DOHH2 (cell line): ENCODE results near the gene NOX5.
A peak's percentile ranks its signal among the peaks of the same experiment; 100 is the strongest.

Experiments
- H3F3A ChIP-seq: fragments of 200-600 bp; sonication (generic), shearing (Covaris generic); 2 replicates; pipeline ENCODE4 v1.6.0; 2016; ENCODE audit warnings: antibody characterized with exemption, mild to moderate bottlenecking; ENCODE audit not compliant: control insufficient read depth, insufficient read depth
- H3K27ac ChIP-seq: fragments of 200-600 bp; sonication (generic); 2 replicates; pipeline ENCODE4 v1.5.1; 2014; ENCODE audit warnings: low read depth, mild to moderate bottlenecking, low read length, moderate library complexity
- H3K27me3 ChIP-seq: fragments of 200-600 bp; sonication (generic); 2 replicates; pipeline ENCODE4 v1.6.1; 2014; ENCODE audit warnings: mild to moderate bottlenecking, low read length, mixed read lengths; ENCODE audit not compliant: control insufficient read depth
- H3K36me3 ChIP-seq: fragments of 200-600 bp; sonication (generic); 2 replicates; pipeline ENCODE4 v1.6.1; 2014; ENCODE audit warnings: mild to moderate bottlenecking, low read length, moderate library complexity, mixed read lengths; ENCODE audit not compliant: control insufficient read depth
- H3K4me1 ChIP-seq: fragments of 200-600 bp; sonication (generic); 2 replicates; pipeline ENCODE4 v1.6.1; 2014; ENCODE audit warnings: mild to moderate bottlenecking, low read length, mixed read lengths; ENCODE audit not compliant: control insufficient read depth
- H3K4me2 ChIP-seq: fragments of 200-600 bp; sonication (generic); 2 replicates; pipeline ENCODE4 v1.6.0; 2014; ENCODE audit warnings: mild to moderate bottlenecking, low read length, moderate library complexity
- H3K4me3 ChIP-seq: fragments of 200-600 bp; sonication (generic); 2 replicates; pipeline ENCODE4 v1.5.1; 2014; ENCODE audit warnings: mild to moderate bottlenecking, low read length, mixed read lengths
- H3K79me2 ChIP-seq: fragments of 200-600 bp; sonication (generic); 2 replicates; pipeline ENCODE4 v1.6.1; 2014; ENCODE audit warnings: mild to moderate bottlenecking, low read length, mixed read lengths; ENCODE audit not compliant: control insufficient read depth
- H3K9me2 ChIP-seq: fragments of 200-600 bp; sonication (generic); replicated peaks from 2 replicates; pipeline ENCODE4 v1.6.1; 2014; ENCODE audit warnings: mild to moderate bottlenecking, low read length, mixed read lengths; ENCODE audit not compliant: control insufficient read depth
- H3K9me3 ChIP-seq: fragments of 200-600 bp; sonication (generic); 2 replicates; pipeline ENCODE4 v1.6.1; 2014; ENCODE audit warnings: antibody characterized with exemption, low read length, mixed read lengths; ENCODE audit not compliant: control insufficient read depth, insufficient read depth
- H4K20me1 ChIP-seq: fragments of 200-600 bp; sonication (generic); 2 replicates; pipeline ENCODE4 v1.6.0; 2014; ENCODE audit warnings: low read depth, mild to moderate bottlenecking, antibody characterized with exemption, low read length, moderate library complexity; ENCODE audit not compliant: control insufficient read depth, insufficient read depth
- EZH2phosphoT487 ChIP-seq: fragments of 200-600 bp; sonication (generic); IDR thresholded peaks from 2 replicates; pipeline ENCODE4 v1.6.1; 2017; ENCODE audit warnings: borderline replicate concordance, mild to moderate bottlenecking, antibody characterized with exemption, low read length, moderate library complexity, mixed read lengths
- TF ChIP-seq, protein P1 (sequence below): fragments of 200-600 bp; sonication (generic); IDR thresholded peaks from one replicate; pipeline ENCODE4 v1.5.1; 2014; ENCODE audit warnings: antibody characterized with exemption, mild to moderate bottlenecking, low read depth, low read length; ENCODE audit not compliant: poor library complexity, severe bottlenecking

Gene NOX5

DNA sequence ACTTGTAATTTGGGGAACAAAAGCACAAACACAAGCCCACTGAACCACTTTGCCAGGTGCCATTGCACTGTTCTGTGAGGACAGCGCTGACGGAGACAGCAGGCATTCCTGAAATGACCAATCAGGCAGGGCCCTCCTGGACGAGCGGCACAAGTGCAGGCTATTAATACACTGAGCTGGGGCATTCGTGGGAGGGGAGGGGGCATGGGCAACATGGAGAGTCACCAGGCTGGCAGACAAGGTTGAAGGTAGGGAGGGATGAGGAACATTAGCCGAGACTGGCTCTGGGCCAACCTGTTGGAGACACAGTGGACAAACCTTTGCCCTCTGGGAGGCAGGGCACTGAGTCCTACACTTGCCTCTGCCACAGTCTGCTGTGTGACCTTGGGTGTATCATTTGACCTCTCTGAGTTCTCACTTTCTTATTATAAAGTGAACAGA lies 45.6 kb downstream of the NOX5 start:
- no peak overlapping the region for H3K4me2 ChIP-seq

DNA sequence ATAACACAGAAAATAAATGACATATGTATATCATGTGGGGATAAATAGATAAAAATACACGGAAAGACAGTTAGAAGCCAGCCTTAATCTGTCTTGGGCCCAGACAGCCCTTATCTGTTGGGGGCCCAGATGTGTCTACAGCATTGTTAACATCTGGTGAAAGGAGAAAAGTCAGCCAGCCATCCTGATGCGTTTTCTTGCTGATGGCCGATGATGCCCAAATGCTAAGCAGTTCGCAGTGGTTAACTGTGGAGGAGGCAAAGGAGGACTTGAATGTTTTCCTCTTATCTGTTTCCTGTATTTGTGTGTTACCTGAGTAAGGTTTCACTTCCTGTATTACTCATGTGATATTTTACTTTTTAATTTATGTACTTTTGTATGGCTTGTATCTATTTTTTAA lies 46.2 kb downstream of the NOX5 start:
- no peaks in the 10 kb centered on the region for H3K9me3 ChIP-seq
- H3K79me2 ChIP-seq = no peaks in the 10 kb centered on the region
- H3K9me2 ChIP-seq = no peaks in the 10 kb centered on the region
- H3K27ac ChIP-seq = no peak overlapping the region
- H3F3A ChIP-seq = no peaks in the 10 kb centered on the region
- H3K27me3 ChIP-seq = no peaks in the 10 kb centered on the region
- no peaks in the 10 kb centered on the region for H3K36me3 ChIP-seq
- H3K4me2 ChIP-seq = peak overlapping the region; percentile 35; the same call in 1 of the 2 replicates
- peaks cover 3% of the 10 kb centered on the region; the same call in 1 of the 2 replicates for H4K20me1 ChIP-seq
- no peak for TF ChIP-seq EZH2phosphoT487
- TF ChIP-seq, protein P1, sequence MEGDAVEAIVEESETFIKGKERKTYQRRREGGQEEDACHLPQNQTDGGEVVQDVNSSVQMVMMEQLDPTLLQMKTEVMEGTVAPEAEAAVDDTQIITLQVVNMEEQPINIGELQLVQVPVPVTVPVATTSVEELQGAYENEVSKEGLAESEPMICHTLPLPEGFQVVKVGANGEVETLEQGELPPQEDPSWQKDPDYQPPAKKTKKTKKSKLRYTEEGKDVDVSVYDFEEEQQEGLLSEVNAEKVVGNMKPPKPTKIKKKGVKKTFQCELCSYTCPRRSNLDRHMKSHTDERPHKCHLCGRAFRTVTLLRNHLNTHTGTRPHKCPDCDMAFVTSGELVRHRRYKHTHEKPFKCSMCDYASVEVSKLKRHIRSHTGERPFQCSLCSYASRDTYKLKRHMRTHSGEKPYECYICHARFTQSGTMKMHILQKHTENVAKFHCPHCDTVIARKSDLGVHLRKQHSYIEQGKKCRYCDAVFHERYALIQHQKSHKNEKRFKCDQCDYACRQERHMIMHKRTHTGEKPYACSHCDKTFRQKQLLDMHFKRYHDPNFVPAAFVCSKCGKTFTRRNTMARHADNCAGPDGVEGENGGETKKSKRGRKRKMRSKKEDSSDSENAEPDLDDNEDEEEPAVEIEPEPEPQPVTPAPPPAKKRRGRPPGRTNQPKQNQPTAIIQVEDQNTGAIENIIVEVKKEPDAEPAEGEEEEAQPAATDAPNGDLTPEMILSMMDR = no peak
- H3K4me3 ChIP-seq = no peak overlapping the region
- H3K4me1 ChIP-seq = peaks cover 21% of the 10 kb centered on the region

More for the DNA sequence above, 45.6 kb downstream of the NOX5 start:
- H3K27me3 ChIP-seq = no peaks in the 10 kb centered on the region
- H3K4me3 ChIP-seq = no peak overlapping the region
- H3K36me3 ChIP-seq = no peaks in the 10 kb centered on the region
- H4K20me1 ChIP-seq = peaks cover 3% of the 10 kb centered on the region; the same call in 1 of the 2 replicates
- H3K79me2 ChIP-seq = no peaks in the 10 kb centered on the region
- H3K27ac ChIP-seq = no peak overlapping the region
- TF ChIP-seq, protein P1 = no peak
- no peak for TF ChIP-seq EZH2phosphoT487
- no peaks in the 10 kb centered on the region for H3F3A ChIP-seq
- peaks cover 21% of the 10 kb centered on the region for H3K4me1 ChIP-seq
- H3K9me2 ChIP-seq = no peaks in the 10 kb centered on the region
- no peaks in the 10 kb centered on the region for H3K9me3 ChIP-seq

DNA sequence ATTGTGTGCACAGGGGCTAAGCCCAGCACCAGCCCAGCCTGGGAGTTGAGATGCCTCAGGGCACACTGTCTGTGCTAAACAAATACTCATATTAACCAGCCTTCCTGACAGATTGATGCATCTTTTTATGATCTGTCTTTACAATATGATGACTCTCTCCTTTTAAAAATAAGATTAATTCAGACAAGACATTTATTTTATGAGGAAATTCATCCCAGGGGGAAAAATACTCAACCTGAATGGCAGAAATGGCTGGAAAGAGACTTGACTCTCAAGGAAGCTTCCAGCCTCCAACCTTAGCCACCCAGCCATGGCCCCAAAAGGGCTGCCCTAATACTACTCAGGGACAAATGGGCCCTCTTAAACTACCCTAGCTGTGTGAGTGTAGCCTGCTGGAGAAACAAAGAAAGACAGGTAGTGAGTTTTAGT lies 46.9 kb downstream of the NOX5 start:
- TF ChIP-seq, protein P1 = no peak
- no peak for TF ChIP-seq EZH2phosphoT487

DNA sequence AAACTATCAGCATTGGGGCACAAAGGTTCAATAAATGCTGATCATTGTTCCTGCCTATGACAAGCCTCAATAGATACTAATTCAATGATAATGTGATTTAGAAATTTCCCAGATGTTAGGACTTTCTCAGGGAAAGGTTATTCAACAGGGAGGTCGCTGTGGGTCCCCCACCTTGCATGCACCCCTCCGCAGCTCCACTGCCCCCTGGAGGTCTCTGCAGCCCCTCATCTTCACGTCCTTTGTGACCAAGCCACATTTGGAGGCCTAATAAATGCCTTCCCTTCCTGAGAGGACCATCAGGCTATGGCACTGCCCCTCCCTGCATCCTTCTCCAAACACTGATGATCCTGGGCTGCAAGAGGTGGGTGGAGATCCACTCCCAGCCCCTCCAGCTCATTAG lies 50.2 kb downstream of the NOX5 start:
- no peaks in the 10 kb centered on the region for H3K36me3 ChIP-seq
- 0 out of 2 replicates have a peak, but pooled peaks cover 2% of the 10 kb centered on the region for H3K27me3 ChIP-seq
- no peaks in the 10 kb centered on the region for H3F3A ChIP-seq
- H3K79me2 ChIP-seq = no peaks in the 10 kb centered on the region
- no peak overlapping the region for H3K27ac ChIP-seq
- no peaks in the 10 kb centered on the region for H4K20me1 ChIP-seq
- no peaks in the 10 kb centered on the region for H3K9me3 ChIP-seq
- H3K4me1 ChIP-seq = peaks cover 15% of the 10 kb centered on the region
- H3K4me2 ChIP-seq = no peak overlapping the region
- TF ChIP-seq EZH2phosphoT487 = no peak
- TF ChIP-seq, protein P1 = peak; percentile 23
- no peaks in the 10 kb centered on the region for H3K9me2 ChIP-seq
- no peak overlapping the region for H3K4me3 ChIP-seq

More for the DNA sequence above, 46.9 kb downstream of the NOX5 start:
- Histone ChIP-seq H4K20me1 (no peaks in the 10 kb centered on the region), H3K27me3 (no peaks in the 10 kb centered on the region), H3K4me2 (no peak overlapping the region), H3K36me3 (no peaks in the 10 kb centered on the region), H3K9me3 (no peaks in the 10 kb centered on the region), H3K79me2 (no peaks in the 10 kb centered on the region), H3K4me3 (no peak overlapping the region), H3K4me1 (peaks cover 21% of the 10 kb centered on the region), H3K27ac (no peak overlapping the region), H3K9me2 (no peaks in the 10 kb centered on the region), H3F3A (no peaks in the 10 kb centered on the region)
